Right ventricle myocardium inferior (tissue), 1 donor: ENCODE results near the gene CYP51A1. TPM values are rescaled to one million over a fixed set of nuclear protein-coding genes. Genes with fewer than 3 reads are reported as not detected.
"Not testable (repeated sequence)": the region's sequence is repeated elsewhere in the genome, so short reads cannot be mapped to it uniquely, and the experiment has no call there.

Experiments used
- ATAC-seq: fragments of 200-7000 bp; cut with Tn5 transposase; one replicate; pipeline ENCODE4 v1.9.1; 2020; ENCODE audit warnings: mild to moderate bottlenecking, moderate library complexity
- DNase-seq: peaks from one replicate; pipeline ENCODE4 v3.0.0; 2021; ENCODE audit errors: missing footprints
- intact Hi-C: fragments of 100-400 bp; cut with DNase I; formaldehyde crosslinking; loops from one replicate; pipeline ENCODE4 v1.11.0; 2022
- long read RNA-seq: library from polyadenylated mRNA; unstranded; transcript quantifications from one replicate; pipeline ENCODE4 v2.0.0, GENCODE V29; 2021
- total RNA-seq: library from RNA; stranded (reverse); fragmentation: NEBNext Ultra II Directional; extraction: Animal tissue kit (Norgen Biotek cat#: 25700); gene quantifications from one replicate; pipeline ENCODE4 v1.2.1, GENCODE V29; 2021
- donor health status: DM: no; HTN: yes; CAD: no; lungs with severe emphysema.

CYP51A1 gene
- 19.3 TPM for total RNA-seq
- long read RNA-seq, transcript CYP51A1-201 (10 exons, 3,210 nt): major isoform, 13 of 16 reads
- long read RNA-seq, partial matches to known transcripts: 1 of 16 reads
- long read RNA-seq, other reads (novel, unspliced or antisense): 1 of 16 reads

GRCh38 chr7:92134271-92135051, at the start of gene CYP51A1:
Gene CYP51A1, minus strand, starts transcription at chr7:92134477. Its CDS starts 113 bp downstream, at chr7:92134364.
- intact Hi-C loops: loop anchor here (1.0 to 10.0 kb wide), 2 partner anchors 250 to 313 kb away; partner anchors contain the start of genes GATAD1 and MTERF1
- DNase-seq (peak; percentile 95), ATAC-seq (peak; percentile 97)

- ATAC-seq (peak; percentile 98), DNase-seq (peak; percentile 95)
- intact Hi-C loops: no loop called here
Measured at GRCh38 chr7:92178928-92179924, 44.9 kb upstream of the CYP51A1 start, which contains the start of gene LRRD1. Gene LRRD1, minus strand, starts transcription at chr7:92179142. Its CDS starts 13,940 bp downstream, at chr7:92165202.

GRCh38 chr7:92177362-92177761, 43.1 kb upstream of the CYP51A1 start:
- no peak for DNase-seq
- intact Hi-C loops: no loop called here

GRCh38 chr7:92169529-92169928, 35.3 kb upstream of the CYP51A1 start:
- ATAC-seq, intact Hi-C loops, DNase-seq: not testable (repeated sequence)

More at GRCh38 chr7:92177362-92177761, 43.1 kb upstream of the CYP51A1 start:
- no peak for ATAC-seq

GRCh38 chr7:92161271-92161670, 27.0 kb upstream of the CYP51A1 start:
- no peak for DNase-seq
- ATAC-seq: no peak
- intact Hi-C loops: no loop called here

GRCh38 chr7:92158660-92159575, 24.6 kb upstream of the CYP51A1 start:
- no peak for ATAC-seq
- no peak for DNase-seq
- intact Hi-C loops: no loop called here

- DNase-seq (no peak), ATAC-seq (no peak)
- intact Hi-C loops: no loop called here
Measured at GRCh38 chr7:92156990-92157389, 22.7 kb upstream of the CYP51A1 start.

- intact Hi-C loops: no loop called here
- ATAC-seq (no peak), DNase-seq (no peak)
Measured at GRCh38 chr7:92155108-92155739, 20.9 kb upstream of the CYP51A1 start.

GRCh38 chr7:92150450-92151017, 16.3 kb upstream of the CYP51A1 start:
- intact Hi-C loops: no loop called here
- no peak for ATAC-seq
- no peak for DNase-seq

- ATAC-seq: no peak
- DNase-seq: no peak
- intact Hi-C loops: no loop called here
Measured at GRCh38 chr7:92149736-92150239, 15.5 kb upstream of the CYP51A1 start.

- ATAC-seq, intact Hi-C loops: not testable (repeated sequence)
- peak; percentile 51 for DNase-seq
Measured at GRCh38 chr7:92143192-92143880, 9.1 kb upstream of the CYP51A1 start.

GRCh38 chr7:92142791-92143190, 8.5 kb upstream of the CYP51A1 start:
- ATAC-seq, DNase-seq, intact Hi-C loops: not testable (repeated sequence)

- ATAC-seq: no peak
- DNase-seq: no peak
- intact Hi-C loops: no loop called here
Measured at GRCh38 chr7:92141161-92141560, 6.9 kb upstream of the CYP51A1 start.

- intact Hi-C loops: loop anchor here (10.0 kb wide), 1 partner anchor 253 kb away; the partner anchor contains the start of gene MTERF1
- no peak for DNase-seq
- no peak for ATAC-seq
Measured at GRCh38 chr7:92137557-92137956, 3.3 kb upstream of the CYP51A1 start.

- no peak for ATAC-seq
- no peak for DNase-seq
- intact Hi-C loops: loop anchor here (10.0 kb wide), 1 partner anchor 250 kb away; the partner anchor contains the start of gene MTERF1
Measured at GRCh38 chr7:92135052-92135889, 994 bp upstream of the CYP51A1 start.
